Chondrocyte (in vitro differentiated cells): ENCODE data around the gene B3GNT3. TPM values are rescaled to one million over a fixed set of nuclear protein-coding genes. Genes with fewer than 3 reads are reported as not detected.

Experiments used
- DNase-seq: peaks from one replicate; pipeline ENCODE4 v3.0.0; 2021; ENCODE audit warnings: mixed read lengths, low spot score
- H3K27ac Mint-ChIP-seq: one replicate; pipeline ENCODE4 v1.8.0; 2021; ENCODE audit warnings: mild to moderate bottlenecking, moderate library complexity, mixed read lengths; ENCODE audit not compliant: unreplicated experiment
- H3K27me3 Mint-ChIP-seq: 2 replicates; pipeline ENCODE4 v1.8.0; 2021; ENCODE audit warnings: low read depth, mixed read lengths
- H3K36me3 Mint-ChIP-seq: 2 replicates; pipeline ENCODE4 v1.8.0; 2021; ENCODE audit warnings: low read depth, mixed read lengths
- H3K4me1 Mint-ChIP-seq: 2 replicates; pipeline ENCODE4 v1.8.0; 2021; ENCODE audit warnings: low read depth, mild to moderate bottlenecking, mixed read lengths
- H3K4me3 Mint-ChIP-seq: one replicate; pipeline ENCODE4 v1.8.0; 2021; ENCODE audit warnings: mild to moderate bottlenecking, moderate library complexity, mixed read lengths; ENCODE audit not compliant: unreplicated experiment
- H3K9me3 Mint-ChIP-seq: 2 replicates; pipeline ENCODE4 v1.8.0; 2021; ENCODE audit warnings: low read depth, mixed read lengths
- CTCF ChIP-seq: fragments of 200-600 bp; sonication (generic); IDR thresholded peaks from 2 replicates; pipeline ENCODE4 v1.5.0; 2021; ENCODE audit warnings: antibody characterized with exemption, mild to moderate bottlenecking, moderate library complexity
- total RNA-seq: library from RNA; stranded (reverse); gene quantifications from 3 replicates; pipeline ENCODE4 v1.2.1, GENCODE V29; 2021

B3GNT3 gene
- total RNA-seq, 1 donor from 2014 or later: not detected

GRCh38 chr19:17787274-17787913, 7.5 kb upstream of the B3GNT3 start:
- no peak for TF ChIP-seq CTCF
- Mint-ChIP-seq H3K4me1 (peaks cover 2% of the 10 kb centered on the region), H3K27me3 (peaks cover 8% of the 10 kb centered on the region), H3K9me3 (no peaks in the 10 kb centered on the region), H3K4me3 (no peak overlapping the region), H3K36me3 (no peaks in the 10 kb centered on the region), H3K27ac (no peak overlapping the region)
- no peak for DNase-seq

GRCh38 chr19:17788632-17789031, 6.3 kb upstream of the B3GNT3 start:
- H3K27me3 Mint-ChIP-seq: peaks cover 10% of the 10 kb centered on the region
- no peaks in the 10 kb centered on the region for H3K36me3 Mint-ChIP-seq
- H3K9me3 Mint-ChIP-seq: no peaks in the 10 kb centered on the region
- H3K4me1 Mint-ChIP-seq: peaks cover 2% of the 10 kb centered on the region
- H3K27ac Mint-ChIP-seq: no peak overlapping the region
- no peak for TF ChIP-seq CTCF
- no peak overlapping the region for H3K4me3 Mint-ChIP-seq
- no peak for DNase-seq

- TF ChIP-seq CTCF: no peak
- H3K4me3 Mint-ChIP-seq: no peak overlapping the region
- H3K27me3 Mint-ChIP-seq: peaks cover 24% of the 10 kb centered on the region
- peaks cover 5% of the 10 kb centered on the region for H3K4me1 Mint-ChIP-seq
- no peaks in the 10 kb centered on the region for H3K36me3 Mint-ChIP-seq
- no peak for DNase-seq
- no peak overlapping the region for H3K27ac Mint-ChIP-seq
- no peaks in the 10 kb centered on the region for H3K9me3 Mint-ChIP-seq
These were observed 4.7 kb upstream of the B3GNT3 start for GRCh38 chr19:17790059-17790780.

- no peak overlapping the region for H3K27ac Mint-ChIP-seq
- H3K36me3 Mint-ChIP-seq: no peaks in the 10 kb centered on the region
- H3K9me3 Mint-ChIP-seq: no peaks in the 10 kb centered on the region
These were observed 567 bp upstream of the B3GNT3 start for GRCh38 chr19:17794412-17794730.

GRCh38 chr19:17795495-17795856, 538 bp downstream of the B3GNT3 start:
- Mint-ChIP-seq H3K4me1 (peaks cover 5% of the 10 kb centered on the region), H3K4me3 (no peak overlapping the region), H3K36me3 (no peaks in the 10 kb centered on the region), H3K9me3 (no peaks in the 10 kb centered on the region), H3K27me3 (peaks cover 28% of the 10 kb centered on the region), H3K27ac (no peak overlapping the region)
- no peak for DNase-seq
- no peak for TF ChIP-seq CTCF

More at GRCh38 chr19:17794412-17794730, 567 bp upstream of the B3GNT3 start:
- Mint-ChIP-seq H3K4me1 (peaks cover 5% of the 10 kb centered on the region), H3K27me3 (peaks cover 29% of the 10 kb centered on the region), H3K4me3 (no peak overlapping the region)
- DNase-seq: no peak
- peak; percentile 18 for TF ChIP-seq CTCF
